ENCODE measurements around the gene OLFML1.
A peak's percentile ranks its signal among the peaks of the same experiment; 100 is the strongest.

The OLFML1 gene

GRCh38 chr11:7540830-7541555, 55.7 kb downstream of the OLFML1 start:
- Histone ChIP-seq H3K27ac (ENCODE audit: poor library complexity, severe bottlenecking) (no peak overlapping the region), H3K27me3 (ENCODE audit: insufficient read depth, poor library complexity, severe bottlenecking) (no peaks in the 10 kb centered on the region), H3K9me3 (ENCODE audit: severe bottlenecking) (no peaks in the 10 kb centered on the region), H3K4me3 (ENCODE audit: severe bottlenecking) (no peak overlapping the region), H3K4me1 (ENCODE audit: insufficient read depth, poor library complexity, severe bottlenecking) (no peaks in the 10 kb centered on the region), H3K36me3 (ENCODE audit: low read depth) (no peaks in the 10 kb centered on the region)
- DNase-seq (ENCODE audit: low spot score): no peak
- no peak for TF ChIP-seq CTCF (IDR thresholded peaks at IDR 0.05; ENCODE audit: poor library complexity, severe bottlenecking)
- ATAC-seq (ENCODE audit: low read depth): no peak

GRCh38 chr11:7543302-7543701, 58.0 kb downstream of the OLFML1 start:
- Histone ChIP-seq H3K27ac (ENCODE audit: poor library complexity, severe bottlenecking) (no peak overlapping the region), H3K4me3 (ENCODE audit: severe bottlenecking) (no peak overlapping the region), H3K36me3 (ENCODE audit: low read depth) (no peaks in the 10 kb centered on the region), H3K4me1 (ENCODE audit: insufficient read depth, poor library complexity, severe bottlenecking) (peaks cover 4% of the 10 kb centered on the region), H3K9me3 (ENCODE audit: severe bottlenecking) (no peaks in the 10 kb centered on the region), H3K27me3 (ENCODE audit: insufficient read depth, poor library complexity, severe bottlenecking) (no peaks in the 10 kb centered on the region)
- DNase-seq (ENCODE audit: low spot score) (no peak), ATAC-seq (ENCODE audit: low read depth) (no peak)
- TF ChIP-seq CTCF (IDR thresholded peaks at IDR 0.05; ENCODE audit: poor library complexity, severe bottlenecking): no peak

- ATAC-seq (ENCODE audit: low read depth): no peak
- no peaks in the 10 kb centered on the region for H3K27me3 ChIP-seq (ENCODE audit: insufficient read depth, poor library complexity, severe bottlenecking)
- no peak overlapping the region for H3K27ac ChIP-seq (ENCODE audit: poor library complexity, severe bottlenecking)
- H3K4me3 ChIP-seq (ENCODE audit: severe bottlenecking): no peak overlapping the region
- no peaks in the 10 kb centered on the region for H3K9me3 ChIP-seq (ENCODE audit: severe bottlenecking)
- H3K36me3 ChIP-seq (ENCODE audit: low read depth): no peaks in the 10 kb centered on the region
- no peak for TF ChIP-seq CTCF (IDR thresholded peaks at IDR 0.05; ENCODE audit: poor library complexity, severe bottlenecking)
- peaks cover 4% of the 10 kb centered on the region for H3K4me1 ChIP-seq (ENCODE audit: insufficient read depth, poor library complexity, severe bottlenecking)
- no peak for DNase-seq (ENCODE audit: low spot score)
These were observed 58.7 kb downstream of the OLFML1 start for GRCh38 chr11:7544021-7544420.

GRCh38 chr11:7545611-7546010, 60.3 kb downstream of the OLFML1 start:
- H3K27me3 ChIP-seq (ENCODE audit: insufficient read depth, poor library complexity, severe bottlenecking): no peaks in the 10 kb centered on the region
- H3K9me3 ChIP-seq (ENCODE audit: severe bottlenecking): no peaks in the 10 kb centered on the region
- H3K4me3 ChIP-seq (ENCODE audit: severe bottlenecking): no peak overlapping the region
- peak overlapping the region; percentile 2 for H3K27ac ChIP-seq (ENCODE audit: poor library complexity, severe bottlenecking)
- H3K4me1 ChIP-seq (ENCODE audit: insufficient read depth, poor library complexity, severe bottlenecking): peaks cover 4% of the 10 kb centered on the region
- ATAC-seq (ENCODE audit: low read depth) (no peak), DNase-seq (ENCODE audit: low spot score) (no peak)
- H3K36me3 ChIP-seq (ENCODE audit: low read depth): no peaks in the 10 kb centered on the region
- TF ChIP-seq CTCF (IDR thresholded peaks at IDR 0.05; ENCODE audit: poor library complexity, severe bottlenecking): no peak

- Histone ChIP-seq H3K4me1 (ENCODE audit: insufficient read depth, poor library complexity, severe bottlenecking) (peaks cover 5% of the 10 kb centered on the region), H3K36me3 (ENCODE audit: low read depth) (no peaks in the 10 kb centered on the region), H3K9me3 (ENCODE audit: severe bottlenecking) (no peaks in the 10 kb centered on the region), H3K27me3 (ENCODE audit: insufficient read depth, poor library complexity, severe bottlenecking) (no peaks in the 10 kb centered on the region), H3K4me3 (ENCODE audit: severe bottlenecking) (no peak overlapping the region), H3K27ac (ENCODE audit: poor library complexity, severe bottlenecking) (peak overlapping the region; percentile 2)
- TF ChIP-seq CTCF (IDR thresholded peaks at IDR 0.05; ENCODE audit: poor library complexity, severe bottlenecking): no peak
- DNase-seq (ENCODE audit: low spot score) (no peak), ATAC-seq (ENCODE audit: low read depth) (peak; percentile 88)
These were observed 61.1 kb downstream of the OLFML1 start for GRCh38 chr11:7546324-7546791.

All from RWPE2 (cell line).